ENCODE data around the gene ARHGEF39. TPM values are rescaled to one million over a fixed set of nuclear protein-coding genes. Genes with fewer than 3 reads are reported as not detected.

ARHGEF39 gene
- total and polyA plus RNA-seq, 9 of the 15 experiments (the other 6 are each of a cell fraction or from before 2014, with no cell fraction given) = 2.8 to 21.7 (median 12.9) TPM

DNA sequence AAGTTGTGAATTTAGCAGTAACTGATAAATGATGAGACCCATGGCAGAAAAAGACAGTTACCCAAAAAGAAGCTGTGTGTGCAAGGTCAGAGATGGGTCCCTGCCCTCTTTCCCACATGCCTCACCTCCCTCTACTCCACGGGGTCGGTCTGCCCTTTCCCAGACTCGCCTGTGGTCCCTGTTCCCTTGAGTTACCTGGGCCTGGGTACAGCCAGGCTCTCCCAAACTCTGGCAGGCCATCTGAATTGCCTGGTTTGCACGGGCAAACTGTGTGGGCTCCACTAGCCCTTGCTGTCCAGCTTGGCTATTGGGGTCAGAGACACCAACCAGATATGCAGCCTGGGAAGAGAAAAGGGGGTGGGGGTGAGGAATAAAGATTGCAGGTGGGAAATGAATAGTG lies 43.2 kb upstream of the ARHGEF39 start:
- Histone ChIP-seq H3K9me3 (replicated peaks; ENCODE audit: control insufficient read depth, insufficient read depth, low read depth, low read length) (no peaks in the 10 kb centered on the region), H3K4me1 (replicated peaks in 1 of 2; ENCODE audit: control insufficient read depth in 2 of 2, insufficient read depth in 2 of 2, low read length in 2 of 2) (no peaks in the 10 kb centered on the region), H2AFZ (ENCODE audit: low read depth, low read length) (no peak overlapping the region), H3K27me3 (ENCODE audit: control insufficient read depth in 2 of 2, insufficient read depth in 2 of 2, low read length in 2 of 2) (no peaks in the 10 kb centered on the region), H3K27ac (ENCODE audit: extremely low read depth, low read depth, low read length) (no peak overlapping the region), H3K36me3 (ENCODE audit: control insufficient read depth, insufficient read depth, low read length) (peaks cover 91% of the 10 kb centered on the region), H3K4me2 (ENCODE audit: insufficient read depth, low read length) (no peak overlapping the region), H3K9me1 (ENCODE audit: control insufficient read depth, insufficient read depth, low read length) (peaks cover 3% of the 10 kb centered on the region), H3K79me2 (ENCODE audit: control insufficient read depth, insufficient read depth, low read length) (no peaks in the 10 kb centered on the region), H3K9ac (ENCODE audit: insufficient read depth in 1 of 2, low read depth in 2 of 2, low read length in 2 of 2) (no peak overlapping the region), H3K4me3 (no peak overlapping the region), H4K20me1 (replicated peaks; ENCODE audit: control insufficient read depth, insufficient read depth, low read length) (no peaks in the 10 kb centered on the region)
- FAIRE-seq = no peak
- no peak for ATAC-seq
- in situ Hi-C loops (cut with MboI) = no loop called here
- BruUV-seq (replicated peaks) = no TSS peak
- WGBS (ENCODE audit: insufficient coverage, low coverage, missing lambda C conversion rate) = 98% methylated on average over 4 of the region's 4 CpGs
- CTCF ChIA-PET (ENCODE audit: low intra/inter-chr PET ratio) = no interaction called here
- POLR2A ChIA-PET = interaction anchor here (0.7 to 1.8 kb wide), 3 partner anchors 11 to 44 kb away, joined by 3 to 8 read pairs (median 4); no protein-coding TSS in a partner anchor
- intact Hi-C loops (cut with micrococcal nuclease) = no loop called here
- no peak for DNase-seq (ENCODE audit: extremely low read depth in 1 of 4, low spot score in 3 of 4)
- no peak for TF ChIP-seq RAD51 (IDR thresholded peaks at IDR 0.05; ENCODE audit: borderline replicate concordance, low read depth)
- no peak for TF ChIP-seq FOSL1 (tag; conservative IDR thresholded peaks at IDR 0.05)
- no peak for TF ChIP-seq SPI1 (IDR thresholded peaks at IDR 0.05; ENCODE audit: borderline replicate concordance, low read depth, low read length)
- TF ChIP-seq TAF7 (tag; IDR thresholded peaks at IDR 0.05) = no peak
- TF ChIP-seq NCOR1 (IDR thresholded peaks at IDR 0.05) = no peak
- TF ChIP-seq HLTF (IDR thresholded peaks at IDR 0.05) = no peak
- TF ChIP-seq, protein P1, sequence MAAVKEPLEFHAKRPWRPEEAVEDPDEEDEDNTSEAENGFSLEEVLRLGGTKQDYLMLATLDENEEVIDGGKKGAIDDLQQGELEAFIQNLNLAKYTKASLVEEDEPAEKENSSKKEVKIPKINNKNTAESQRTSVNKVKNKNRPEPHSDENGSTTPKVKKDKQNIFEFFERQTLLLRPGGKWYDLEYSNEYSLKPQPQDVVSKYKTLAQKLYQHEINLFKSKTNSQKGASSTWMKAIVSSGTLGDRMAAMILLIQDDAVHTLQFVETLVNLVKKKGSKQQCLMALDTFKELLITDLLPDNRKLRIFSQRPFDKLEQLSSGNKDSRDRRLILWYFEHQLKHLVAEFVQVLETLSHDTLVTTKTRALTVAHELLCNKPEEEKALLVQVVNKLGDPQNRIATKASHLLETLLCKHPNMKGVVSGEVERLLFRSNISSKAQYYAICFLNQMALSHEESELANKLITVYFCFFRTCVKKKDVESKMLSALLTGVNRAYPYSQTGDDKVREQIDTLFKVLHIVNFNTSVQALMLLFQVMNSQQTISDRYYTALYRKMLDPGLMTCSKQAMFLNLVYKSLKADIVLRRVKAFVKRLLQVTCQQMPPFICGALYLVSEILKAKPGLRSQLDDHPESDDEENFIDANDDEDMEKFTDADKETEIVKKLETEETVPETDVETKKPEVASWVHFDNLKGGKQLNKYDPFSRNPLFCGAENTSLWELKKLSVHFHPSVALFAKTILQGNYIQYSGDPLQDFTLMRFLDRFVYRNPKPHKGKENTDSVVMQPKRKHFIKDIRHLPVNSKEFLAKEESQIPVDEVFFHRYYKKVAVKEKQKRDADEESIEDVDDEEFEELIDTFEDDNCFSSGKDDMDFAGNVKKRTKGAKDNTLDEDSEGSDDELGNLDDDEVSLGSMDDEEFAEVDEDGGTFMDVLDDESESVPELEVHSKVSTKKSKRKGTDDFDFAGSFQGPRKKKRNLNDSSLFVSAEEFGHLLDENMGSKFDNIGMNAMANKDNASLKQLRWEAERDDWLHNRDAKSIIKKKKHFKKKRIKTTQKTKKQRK (IDR thresholded peaks at IDR 0.05; ENCODE audit: borderline replicate concordance, low read depth, low read length) = no peak
- no peak for TF ChIP-seq ZSCAN32 (CRISPR knock-in tag; IDR thresholded peaks at IDR 0.05)
- TF ChIP-seq ZNF347 (CRISPR knock-in tag; IDR thresholded peaks at IDR 0.05; ENCODE audit: low read depth) = no peak
- TF ChIP-seq, protein P2, sequence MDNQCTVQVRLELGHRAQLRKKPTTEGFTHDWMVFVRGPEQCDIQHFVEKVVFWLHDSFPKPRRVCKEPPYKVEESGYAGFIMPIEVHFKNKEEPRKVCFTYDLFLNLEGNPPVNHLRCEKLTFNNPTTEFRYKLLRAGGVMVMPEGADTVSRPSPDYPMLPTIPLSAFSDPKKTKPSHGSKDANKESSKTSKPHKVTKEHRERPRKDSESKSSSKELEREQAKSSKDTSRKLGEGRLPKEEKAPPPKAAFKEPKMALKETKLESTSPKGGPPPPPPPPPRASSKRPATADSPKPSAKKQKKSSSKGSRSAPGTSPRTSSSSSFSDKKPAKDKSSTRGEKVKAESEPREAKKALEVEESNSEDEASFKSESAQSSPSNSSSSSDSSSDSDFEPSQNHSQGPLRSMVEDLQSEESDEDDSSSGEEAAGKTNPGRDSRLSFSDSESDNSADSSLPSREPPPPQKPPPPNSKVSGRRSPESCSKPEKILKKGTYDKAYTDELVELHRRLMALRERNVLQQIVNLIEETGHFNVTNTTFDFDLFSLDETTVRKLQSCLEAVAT (IDR thresholded peaks at IDR 0.05) = no peak
- no peak for TF ChIP-seq HNRNPL (IDR thresholded peaks at IDR 0.05; ENCODE audit: low read depth, low read length)
- no peak for TF ChIP-seq KLF6 (CRISPR knock-in tag; IDR thresholded peaks at IDR 0.05; ENCODE audit: borderline replicate concordance)
- TF ChIP-seq ZNF764 (CRISPR knock-in tag; IDR thresholded peaks at IDR 0.05; ENCODE audit: low read depth) = no peak
- TF ChIP-seq, protein P3, sequence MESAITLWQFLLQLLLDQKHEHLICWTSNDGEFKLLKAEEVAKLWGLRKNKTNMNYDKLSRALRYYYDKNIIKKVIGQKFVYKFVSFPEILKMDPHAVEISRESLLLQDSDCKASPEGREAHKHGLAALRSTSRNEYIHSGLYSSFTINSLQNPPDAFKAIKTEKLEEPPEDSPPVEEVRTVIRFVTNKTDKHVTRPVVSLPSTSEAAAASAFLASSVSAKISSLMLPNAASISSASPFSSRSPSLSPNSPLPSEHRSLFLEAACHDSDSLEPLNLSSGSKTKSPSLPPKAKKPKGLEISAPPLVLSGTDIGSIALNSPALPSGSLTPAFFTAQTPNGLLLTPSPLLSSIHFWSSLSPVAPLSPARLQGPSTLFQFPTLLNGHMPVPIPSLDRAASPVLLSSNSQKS (CRISPR knock-in tag; IDR thresholded peaks at IDR 0.05) = no peak
- no peak for TF ChIP-seq MTA1 (IDR thresholded peaks at IDR 0.05; ENCODE audit: borderline replicate concordance)
- TF ChIP-seq ZNF197 (CRISPR knock-in tag; IDR thresholded peaks at IDR 0.05; ENCODE audit: low read depth) = no peak
- TF ChIP-seq CREBBP (IDR thresholded peaks at IDR 0.05; ENCODE audit: low read depth, low read length) = no peak
